Activated effector memory CD4-positive, alpha-beta T cell treated with Interleukin-2 at 50 U/mL for 16 hours (primary cell): ENCODE results near the gene GASK1A.
"Not testable (repeated sequence)": the region's sequence is repeated elsewhere in the genome, so short reads cannot be mapped to it uniquely, and the experiment has no call there.

ENCODE experiments used
- DNase-seq: peaks from one replicate; pipeline ENCODE4 v3.0.0-alpha.2; 2020

GASK1A gene

GRCh38 chr3:43034200-43034599 is 55.1 kb downstream of the GASK1A start:
- DNase-seq = no peak

- no peak for DNase-seq
Observed at GRCh38 chr3:43034911-43035310, 55.8 kb downstream of the GASK1A start.

GRCh38 chr3:43035801-43036365 is 56.8 kb downstream of the GASK1A start:
- no peak for DNase-seq

GRCh38 chr3:43036621-43037423 is 57.7 kb downstream of the GASK1A start:
- no peak for DNase-seq

DNA sequence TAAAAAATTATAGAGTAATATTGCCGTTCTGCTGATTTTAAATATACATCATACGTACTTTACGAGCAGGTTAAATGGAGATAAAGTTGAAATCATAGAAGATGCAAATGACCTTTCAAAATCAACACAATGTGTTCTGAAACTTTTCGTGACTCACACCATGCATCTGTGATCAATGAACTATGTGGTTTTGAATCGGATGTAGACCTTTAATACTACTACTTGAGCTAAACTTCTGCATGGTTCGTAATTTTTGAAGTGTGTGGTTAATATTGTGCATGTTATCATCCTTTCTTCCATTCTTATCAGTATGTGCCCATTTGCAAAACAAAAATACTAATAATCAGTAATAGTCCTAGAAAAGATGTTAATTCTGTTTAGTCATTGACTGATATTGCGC is 58.9 kb downstream of the GASK1A start:
- no peak for DNase-seq

DNA sequence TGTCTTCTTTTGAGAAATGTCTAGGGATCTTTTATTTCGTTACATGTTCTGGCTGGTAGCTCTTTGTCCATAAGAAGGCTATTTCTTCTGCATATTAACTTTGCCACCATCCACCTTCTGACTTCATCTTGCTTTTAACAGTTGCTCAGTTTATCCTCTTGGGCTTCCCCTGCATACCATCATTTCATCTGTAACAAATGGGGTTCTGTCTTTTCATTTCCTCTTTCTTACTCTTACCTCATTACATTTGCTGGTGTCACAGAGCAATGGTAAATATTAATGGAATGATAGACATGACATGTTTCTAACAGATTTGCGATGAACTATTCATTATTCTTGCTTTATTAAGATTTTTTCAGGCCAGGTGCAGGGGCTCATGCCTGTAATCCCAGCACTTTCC is 62.4 kb downstream of the GASK1A start:
- DNase-seq = no peak

- DNase-seq = no peak
Observed at GRCh38 chr3:43043071-43043766, 64.1 kb downstream of the GASK1A start.

- DNase-seq = no peak
Observed at GRCh38 chr3:43043793-43044192, 64.7 kb downstream of the GASK1A start.

GRCh38 chr3:43045079-43045478 is 66.0 kb downstream of the GASK1A start:
- DNase-seq = not testable (repeated sequence)

- no peak for DNase-seq
Observed at GRCh38 chr3:43046583-43046982, 67.5 kb downstream of the GASK1A start.

DNA sequence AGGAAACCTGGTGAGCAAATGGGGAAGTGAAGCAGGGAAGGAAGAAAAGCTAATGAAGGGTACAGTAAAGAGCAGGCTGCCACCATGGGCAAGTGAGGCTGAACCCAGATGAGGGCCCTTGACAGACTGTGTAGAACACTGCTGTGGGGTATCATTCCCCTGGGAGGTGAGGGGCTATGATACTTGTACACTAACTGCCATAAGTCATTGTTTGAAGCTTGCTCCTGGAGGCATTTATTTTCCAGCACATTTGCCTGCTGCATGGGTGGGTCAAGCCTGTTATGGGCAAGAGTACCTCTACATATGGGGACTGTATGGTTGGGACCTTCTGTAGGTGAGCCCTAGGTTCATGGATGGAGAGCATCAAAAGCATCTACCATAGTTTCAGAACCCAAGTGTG is 69.4 kb downstream of the GASK1A start:
- no peak for DNase-seq

DNA sequence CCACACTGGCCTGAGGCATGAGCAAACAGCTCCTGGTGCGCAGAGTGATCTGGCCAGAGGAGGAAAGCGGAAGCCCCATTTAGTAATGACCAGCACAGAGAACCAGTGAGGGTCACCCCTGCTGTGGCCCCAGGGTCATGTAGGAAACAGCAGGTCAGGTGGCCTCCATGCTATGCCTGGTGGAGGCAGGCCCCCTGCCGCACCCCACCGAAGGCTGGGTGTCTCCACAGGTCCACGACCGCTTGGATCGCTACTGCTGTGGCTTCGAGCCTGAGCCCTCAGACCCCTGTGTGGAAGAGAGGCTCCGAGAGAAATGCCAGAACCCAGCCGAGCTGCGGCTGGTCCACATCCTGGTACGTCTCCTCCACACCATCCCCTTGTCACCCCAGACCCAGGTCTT is 74.2 kb downstream of the GASK1A start:
- no peak for DNase-seq

GRCh38 chr3:43054754-43055153 is 75.6 kb downstream of the GASK1A start:
- DNase-seq = no peak

DNA sequence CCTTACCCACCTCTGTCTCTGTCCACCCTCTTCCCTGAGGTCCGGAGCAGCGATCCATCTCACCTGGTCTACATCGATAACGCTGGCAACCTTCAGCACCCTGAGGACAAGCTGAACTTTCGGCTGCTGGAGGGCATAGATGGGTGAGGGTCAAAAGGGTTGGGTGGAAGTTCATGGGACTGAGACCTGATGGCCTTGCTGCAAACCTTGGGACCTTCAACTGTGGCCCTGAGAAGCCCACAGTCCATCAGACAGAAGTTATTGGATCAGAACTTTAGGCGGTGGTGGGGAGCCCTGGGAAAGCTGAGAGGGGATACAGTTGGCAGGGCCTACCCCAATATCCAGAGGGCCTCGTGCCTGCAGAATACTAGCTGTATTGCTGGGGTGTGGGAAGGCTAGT is 76.3 kb downstream of the GASK1A start:
- no peak for DNase-seq

DNA sequence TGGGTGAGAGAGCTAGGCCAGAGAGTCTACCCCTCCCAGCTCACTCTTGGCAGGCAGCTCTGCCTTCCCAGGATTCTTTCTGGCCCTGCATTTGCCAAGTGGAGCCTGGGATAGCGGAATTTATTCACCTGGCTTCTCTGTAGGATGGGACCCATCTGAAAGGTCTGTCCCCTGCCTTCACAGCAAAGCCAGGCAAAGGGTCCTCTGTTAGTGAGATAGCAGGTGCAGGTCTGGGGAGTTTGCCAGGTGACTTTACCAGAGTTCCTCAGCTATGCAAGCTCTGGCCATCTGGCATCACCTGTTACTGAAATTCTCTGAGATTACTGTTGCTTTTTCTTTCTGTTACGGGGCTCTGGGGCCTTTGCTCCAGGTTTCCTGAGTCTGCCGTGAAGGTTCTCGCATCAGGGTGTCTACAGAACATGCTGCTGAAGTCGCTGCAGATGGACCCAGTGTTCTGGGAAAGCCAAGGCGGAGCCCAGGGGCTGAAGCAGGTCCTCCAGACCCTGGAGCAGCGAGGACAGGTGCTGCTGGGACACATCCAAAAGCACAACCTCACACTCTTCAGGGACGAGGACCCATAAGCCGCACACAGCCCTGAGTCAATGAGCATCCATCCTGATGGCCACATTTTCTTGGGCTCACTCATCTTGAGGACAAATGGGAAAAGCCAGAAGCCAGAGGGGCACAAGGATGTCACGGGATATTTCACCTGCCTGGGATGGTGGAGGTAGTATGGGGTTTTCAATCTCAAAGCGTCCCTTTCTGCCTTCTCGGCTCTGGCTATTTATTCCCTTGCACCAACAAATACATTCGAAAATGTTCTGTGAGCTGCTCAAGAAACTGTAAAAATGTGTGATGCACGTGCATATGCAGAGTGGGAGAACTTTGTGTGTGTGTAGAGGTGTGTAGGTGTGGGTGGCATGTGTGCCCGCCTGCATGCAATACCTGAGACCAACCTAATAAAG is 77.0 kb downstream of the GASK1A start:
- no peak for DNase-seq

DNA sequence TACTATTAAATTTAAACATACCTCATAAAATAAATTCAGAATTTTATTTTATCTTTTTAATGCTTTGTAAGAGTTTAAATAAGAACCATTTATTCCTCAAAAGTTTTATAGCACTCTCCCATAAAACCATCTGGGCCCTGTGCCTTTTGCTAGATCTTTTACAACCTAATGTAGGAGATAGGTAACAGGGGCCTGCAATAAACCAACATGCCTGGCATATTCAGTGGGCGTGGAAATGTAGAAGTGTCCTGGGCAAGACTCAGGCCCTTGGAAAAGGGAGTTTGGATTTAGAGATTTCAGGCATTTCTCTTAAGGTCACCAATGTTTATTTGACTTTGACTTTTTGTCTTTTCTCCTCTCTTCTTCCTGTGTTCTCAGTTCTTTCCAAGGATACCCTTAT is 80.3 kb downstream of the GASK1A start:
- DNase-seq = no peak

GRCh38 chr3:43061101-43061895 is 82.2 kb downstream of the GASK1A start:
- DNase-seq = no peak

DNA sequence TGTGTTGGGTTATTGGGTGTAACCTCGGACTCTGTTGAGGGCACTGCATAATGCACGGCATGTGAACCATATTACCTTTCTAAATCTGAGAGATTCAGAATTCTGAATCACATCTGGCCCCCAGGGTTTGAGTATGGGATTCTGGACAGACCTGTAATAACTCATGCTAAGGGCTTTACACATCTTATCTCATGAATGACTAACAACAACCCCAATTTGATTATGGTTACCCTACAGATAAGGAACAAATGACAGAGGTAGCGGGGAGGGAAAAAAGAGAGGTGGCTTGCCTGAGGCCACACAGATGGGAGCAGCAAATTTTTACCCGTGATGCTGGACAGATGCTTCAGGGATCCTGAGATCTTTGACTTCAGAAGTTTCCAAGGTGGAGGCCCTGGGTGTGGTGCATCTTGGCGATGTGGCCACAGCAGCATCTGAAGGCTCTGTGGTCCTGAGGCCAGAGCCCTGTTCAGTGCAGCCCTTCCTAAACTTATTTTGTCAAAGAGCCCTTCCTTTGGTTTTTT is 83.0 kb downstream of the GASK1A start:
- no peak for DNase-seq

DNA sequence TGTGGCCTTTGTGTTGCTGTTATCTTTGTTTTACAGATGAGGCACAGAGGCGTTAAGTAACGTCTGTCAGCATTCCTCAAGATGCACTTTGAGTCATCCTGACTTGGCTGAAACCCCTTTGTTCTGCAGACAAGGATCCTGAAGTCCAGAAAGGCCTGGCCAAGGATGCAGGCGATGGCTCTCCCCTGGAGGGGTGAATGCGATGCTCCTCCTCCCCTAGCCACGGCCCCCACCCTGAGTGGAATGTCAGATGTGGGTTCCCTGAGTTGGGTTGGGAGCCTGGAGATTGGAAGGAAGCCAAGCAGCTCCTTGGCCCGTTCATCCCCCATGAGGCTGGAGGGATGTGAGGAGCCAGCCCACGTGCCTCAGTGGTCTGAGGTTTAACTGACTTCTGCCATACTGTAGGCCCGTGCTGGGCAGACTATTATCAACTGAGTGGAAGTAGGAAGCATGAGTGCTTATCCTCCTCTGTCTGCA is 83.5 kb downstream of the GASK1A start:
- no peak for DNase-seq

DNA sequence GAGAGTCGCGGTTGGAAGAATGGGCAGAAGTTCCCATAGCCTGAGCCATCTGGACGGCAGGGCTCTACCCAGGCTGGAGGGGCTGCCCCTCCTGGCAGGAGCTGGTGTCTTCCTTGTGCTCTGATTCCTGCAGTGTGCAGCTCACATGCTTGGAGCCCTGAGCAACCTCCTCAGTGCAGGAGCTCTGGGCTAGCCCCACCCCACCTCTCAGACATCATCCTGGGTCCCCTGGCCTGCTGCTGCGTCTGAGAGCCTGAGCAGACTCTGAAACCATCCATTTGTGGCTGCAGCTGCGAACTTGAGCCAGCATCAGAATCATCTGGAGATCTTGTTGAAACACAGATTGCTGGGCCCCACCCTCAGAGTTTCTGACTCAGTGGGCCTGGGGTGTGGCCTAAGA is 84.0 kb downstream of the GASK1A start:
- no peak for DNase-seq

- not testable (repeated sequence) for DNase-seq
Observed at GRCh38 chr3:43070670-43071069, 91.6 kb downstream of the GASK1A start.
